Stimulated activated effector memory CD8-positive, alpha-beta T cell treated with anti-CD3 and anti-CD28 coated beads, Interleukin-12 subunit alpha, Interleukin-12 subunit beta, amount 100 ng/mL, for 72 hours (primary cell): ENCODE data around the gene GGTLC1.

Experiments
- ATAC-seq: fragments of 150-1000 bp; cut with Tn5 transposase; 2 replicates; pipeline ENCODE4 v1.10.0; 2021
- DNase-seq, 2 donors: peaks; one replicate each; pipeline ENCODE4 v3.0.0; 2021 to 2022; ENCODE audit warnings: low spot score in 2 of 2
- H3K27ac Mint-ChIP-seq: one replicate; pipeline ENCODE4 v1.8.0; 2022; ENCODE audit warnings: mild to moderate bottlenecking, mixed read lengths
- H3K36me3 Mint-ChIP-seq: one replicate; pipeline ENCODE4 v1.8.0; 2022; ENCODE audit warnings: mild to moderate bottlenecking, mixed read lengths
- H3K4me1 Mint-ChIP-seq: one replicate; pipeline ENCODE4 v1.8.0; 2022; ENCODE audit warnings: mixed read lengths
- H3K4me3 Mint-ChIP-seq: one replicate; pipeline ENCODE4 v1.8.0; 2022; ENCODE audit warnings: mild to moderate bottlenecking, mixed read lengths
- H3K9me3 Mint-ChIP-seq: one replicate; pipeline ENCODE4 v1.8.0; 2022; ENCODE audit warnings: mixed read lengths

The GGTLC1 gene

DNA sequence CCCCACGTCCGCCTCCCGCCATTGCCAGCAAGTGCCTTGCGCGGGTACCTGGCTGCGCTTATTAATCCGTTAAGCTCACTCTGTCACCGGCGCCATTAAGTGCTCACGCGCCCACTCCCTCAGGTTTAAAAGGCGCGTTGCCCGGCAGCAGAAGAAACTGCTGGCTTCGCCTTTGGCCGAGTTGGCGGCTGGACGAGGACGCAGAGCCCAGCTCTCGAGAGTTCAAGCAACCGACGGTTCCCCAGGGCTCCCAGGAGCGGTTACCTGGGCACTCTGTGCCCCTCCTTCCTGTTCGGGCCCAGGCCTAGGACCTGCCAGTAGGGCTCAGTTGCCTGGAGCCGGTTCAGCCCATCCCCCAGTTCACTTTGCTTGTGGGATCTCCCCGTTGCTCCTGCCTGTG, at the start of gene GGTLC1:
Gene GGTLC1 (minus strand): TSS at position 219 of the 400 bp plus-strand sequence. CDS start 2,168 bp downstream, outside the sequence.
- Mint-ChIP-seq H3K4me3 (no peak within 1 kb of the TSS), H3K4me1 (no peaks in the 10 kb centered on the region)

DNA sequence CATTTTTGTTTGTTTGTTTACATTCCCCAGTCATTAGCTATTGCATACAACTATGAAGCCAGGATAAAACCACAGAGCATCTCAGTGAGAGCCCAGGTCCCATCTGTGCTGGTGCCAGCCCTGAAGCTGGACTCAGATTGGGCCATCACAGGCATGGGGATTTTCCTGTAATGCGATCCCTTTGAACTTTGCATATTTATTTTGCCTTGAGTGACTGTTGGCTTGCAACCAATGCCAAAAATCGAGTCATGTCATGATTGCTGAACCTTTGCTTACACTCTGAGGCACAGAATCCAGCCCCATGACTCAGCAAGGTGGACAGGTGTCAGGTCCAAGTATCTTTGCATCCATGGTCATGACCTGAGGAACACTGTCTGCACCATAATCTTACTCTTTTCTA, 46.2 kb upstream of the GGTLC1 start:
- no peak for ATAC-seq
- Mint-ChIP-seq H3K36me3 (no peaks in the 10 kb centered on the region), H3K4me1 (peaks cover 21% of the 10 kb centered on the region), H3K4me3 (no peak overlapping the region), H3K9me3 (no peaks in the 10 kb centered on the region), H3K27ac (no peak overlapping the region)
- no peak for DNase-seq

More for the DNA sequence above, at the start of gene GGTLC1:
- Mint-ChIP-seq H3K36me3 (no peaks in the 10 kb centered on the region), H3K9me3 (no peaks in the 10 kb centered on the region), H3K27ac (no peak within 1 kb of the TSS)
- no peak for ATAC-seq
- no peak for DNase-seq

DNA sequence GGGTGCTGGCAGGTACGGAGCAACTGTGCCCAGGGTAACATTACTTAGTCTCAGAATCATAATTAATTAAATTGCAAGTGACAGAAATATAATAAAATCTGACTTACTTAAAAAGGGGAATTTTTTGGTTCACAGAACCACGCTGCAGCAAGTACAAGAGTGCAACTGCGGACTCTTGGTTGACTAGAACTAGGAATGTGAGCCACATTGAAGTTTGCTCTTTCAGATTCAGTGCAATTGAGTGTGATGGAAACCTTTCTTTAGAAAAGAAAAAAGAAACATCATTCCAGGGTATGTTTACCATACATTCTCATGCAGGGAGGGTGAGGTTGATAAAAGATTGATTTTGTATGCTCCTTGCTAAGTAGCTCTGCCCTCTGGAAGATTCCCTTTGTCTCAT, 45.0 kb upstream of the GGTLC1 start:
- H3K4me3 Mint-ChIP-seq: no peak overlapping the region
- no peak overlapping the region for H3K27ac Mint-ChIP-seq
- ATAC-seq (no peak), DNase-seq (no peak)
- H3K36me3 Mint-ChIP-seq: no peaks in the 10 kb centered on the region
- no peaks in the 10 kb centered on the region for H3K9me3 Mint-ChIP-seq
- H3K4me1 Mint-ChIP-seq: peaks cover 17% of the 10 kb centered on the region

DNA sequence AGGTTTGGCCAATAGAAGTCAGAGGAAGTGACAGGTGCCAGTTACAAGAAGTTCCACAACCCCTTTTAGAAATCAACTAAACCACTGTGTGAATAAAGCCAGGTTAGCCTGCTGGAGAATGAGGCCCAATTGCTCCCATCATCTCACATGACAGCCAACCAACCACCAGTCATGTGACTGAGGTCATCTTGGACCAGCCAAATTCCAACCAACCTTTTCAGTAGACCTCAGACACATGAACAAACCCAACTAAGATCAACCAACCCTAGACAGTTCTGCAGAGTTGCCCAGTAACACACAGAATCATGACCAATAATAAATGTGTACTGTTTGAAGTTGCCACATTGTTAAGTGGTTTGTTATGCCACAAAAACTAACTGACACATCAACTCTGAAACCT, 44.6 kb upstream of the GGTLC1 start:
- Mint-ChIP-seq H3K4me1 (peaks cover 17% of the 10 kb centered on the region), H3K36me3 (no peaks in the 10 kb centered on the region), H3K27ac (peak overlapping the region; percentile 17), H3K9me3 (no peaks in the 10 kb centered on the region), H3K4me3 (peak overlapping the region; percentile 7)
- DNase-seq: peak in 1 of 2 donors; percentile 52
- ATAC-seq: peak; percentile 96

DNA sequence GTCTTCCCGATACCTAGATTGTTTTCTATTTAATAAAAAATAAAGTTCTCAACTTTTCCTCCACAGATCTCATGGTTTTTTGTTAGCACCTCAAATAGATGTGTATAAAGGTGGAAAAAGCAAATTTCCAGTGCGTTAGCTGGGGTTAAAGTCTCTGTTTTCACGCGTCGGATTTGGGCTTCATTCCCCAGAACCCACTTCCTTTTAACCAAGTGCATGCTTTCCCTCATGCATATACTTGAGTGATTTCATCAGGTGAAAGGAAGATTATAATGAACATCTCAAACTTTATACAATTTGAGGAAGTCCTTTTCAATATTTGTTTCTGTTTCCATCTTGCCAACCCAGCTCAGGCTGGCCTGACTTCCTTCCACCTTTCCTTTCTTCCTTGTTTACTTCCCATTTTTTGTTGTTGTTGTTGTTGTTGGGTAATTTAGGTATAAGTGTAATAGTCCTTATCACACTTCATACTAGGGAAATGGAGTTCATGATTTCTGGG, 43.9 kb upstream of the GGTLC1 start:
- Mint-ChIP-seq H3K27ac (peak overlapping the region; percentile 17), H3K4me3 (peak overlapping the region; percentile 7), H3K36me3 (no peaks in the 10 kb centered on the region), H3K9me3 (no peaks in the 10 kb centered on the region), H3K4me1 (peaks cover 23% of the 10 kb centered on the region)
- DNase-seq (no peak), ATAC-seq (no peak)

DNA sequence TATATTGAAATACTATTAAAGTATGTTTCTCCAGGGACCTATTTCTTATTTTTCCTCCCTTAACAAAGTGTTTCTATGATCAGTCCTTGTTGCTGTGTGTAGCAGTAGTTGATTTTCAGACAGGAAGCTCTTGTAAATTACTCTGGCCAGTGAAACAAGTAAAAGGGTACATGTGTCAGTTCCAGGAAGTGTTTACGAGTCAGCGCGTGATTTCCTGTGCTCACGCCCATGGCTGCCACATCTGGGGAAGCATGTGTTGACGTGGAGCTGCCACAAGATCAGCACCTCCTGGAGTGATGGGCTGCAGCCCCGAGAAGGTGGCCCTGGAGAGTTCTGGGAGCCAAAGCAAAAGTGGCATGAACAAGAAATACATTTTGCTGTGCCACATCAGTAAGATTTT, 38.6 kb upstream of the GGTLC1 start:
- H3K9me3 Mint-ChIP-seq: no peaks in the 10 kb centered on the region
- peak overlapping the region; percentile 33 for H3K4me3 Mint-ChIP-seq
- no peaks in the 10 kb centered on the region for H3K36me3 Mint-ChIP-seq
- peaks cover 23% of the 10 kb centered on the region for H3K4me1 Mint-ChIP-seq
- peak; percentile 99 for ATAC-seq
- peak; percentile 38 to 78 for DNase-seq
- H3K27ac Mint-ChIP-seq: peak overlapping the region; percentile 90

DNA sequence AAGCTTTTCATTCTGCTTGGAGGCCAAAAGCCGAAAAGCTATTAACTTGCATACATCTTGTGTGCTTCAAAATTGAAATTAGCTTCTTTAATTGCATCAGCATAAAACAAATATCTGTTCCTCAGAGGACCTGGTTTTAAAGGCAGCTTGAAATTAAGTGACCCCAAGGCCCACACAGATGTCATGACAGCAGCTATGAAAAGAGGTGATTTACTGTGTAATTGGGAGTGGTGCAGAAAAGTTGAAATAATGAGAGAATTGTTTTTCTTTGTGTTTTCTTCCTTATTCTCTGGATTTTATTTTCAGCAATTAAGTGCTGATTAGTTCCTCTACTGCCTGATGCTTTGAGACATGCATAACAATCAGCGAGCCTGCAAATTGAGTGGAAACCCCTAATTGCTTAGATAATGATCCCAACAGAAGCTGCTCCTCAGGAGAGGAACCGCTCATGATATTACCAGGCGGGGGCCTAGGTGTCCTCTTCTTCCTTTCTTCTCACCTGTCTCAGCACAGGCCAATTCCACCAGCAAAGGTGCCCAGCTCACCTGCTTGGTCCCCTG, 34.1 kb upstream of the GGTLC1 start:
- Mint-ChIP-seq H3K9me3 (no peaks in the 10 kb centered on the region), H3K36me3 (no peaks in the 10 kb centered on the region), H3K4me3 (no peak overlapping the region), H3K27ac (no peak overlapping the region), H3K4me1 (peaks cover 27% of the 10 kb centered on the region)
- no peak for ATAC-seq
- no peak for DNase-seq

DNA sequence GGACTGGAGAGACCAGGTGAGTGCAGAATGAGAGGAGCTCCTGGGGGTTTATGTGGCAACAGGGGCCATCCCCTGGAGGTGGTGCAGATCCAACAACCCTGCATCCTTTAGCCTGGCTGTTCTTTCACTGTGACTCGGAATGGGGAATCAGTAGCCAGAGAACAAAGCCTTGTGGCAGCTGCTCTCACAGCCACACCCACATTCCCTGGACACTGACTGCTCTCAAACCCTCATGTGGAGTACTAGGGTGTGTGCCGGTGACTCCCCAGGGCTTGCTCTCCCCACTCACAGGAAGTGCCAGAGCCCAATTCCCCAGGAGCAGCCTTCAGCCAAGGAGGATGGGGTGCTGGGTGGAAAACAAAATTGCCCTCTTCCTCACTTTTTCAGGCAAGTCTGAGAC, 30.2 kb upstream of the GGTLC1 start:
- ATAC-seq: no peak
- Mint-ChIP-seq H3K4me3 (no peak overlapping the region), H3K4me1 (peaks cover 16% of the 10 kb centered on the region), H3K36me3 (no peaks in the 10 kb centered on the region), H3K9me3 (no peaks in the 10 kb centered on the region), H3K27ac (no peak overlapping the region)
- no peak for DNase-seq

DNA sequence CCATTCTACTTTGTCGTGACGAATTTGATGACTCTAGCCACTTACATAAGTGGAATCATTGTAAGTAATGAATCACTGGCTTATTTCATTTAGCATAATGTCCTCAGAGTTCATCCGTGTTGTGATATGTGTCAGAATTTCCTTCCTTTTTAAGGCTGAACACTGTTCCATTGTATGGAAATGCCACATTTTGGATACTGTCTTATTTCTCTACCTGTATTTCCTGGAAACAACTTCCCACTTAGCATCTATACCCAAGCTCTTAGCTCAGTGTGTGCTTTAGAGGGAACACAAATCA, 28.8 kb upstream of the GGTLC1 start:
- DNase-seq: no peak
- Mint-ChIP-seq H3K4me3 (no peak overlapping the region), H3K4me1 (peaks cover 24% of the 10 kb centered on the region), H3K9me3 (no peaks in the 10 kb centered on the region), H3K27ac (no peak overlapping the region), H3K36me3 (no peaks in the 10 kb centered on the region)
- peak; percentile 76 for ATAC-seq

DNA sequence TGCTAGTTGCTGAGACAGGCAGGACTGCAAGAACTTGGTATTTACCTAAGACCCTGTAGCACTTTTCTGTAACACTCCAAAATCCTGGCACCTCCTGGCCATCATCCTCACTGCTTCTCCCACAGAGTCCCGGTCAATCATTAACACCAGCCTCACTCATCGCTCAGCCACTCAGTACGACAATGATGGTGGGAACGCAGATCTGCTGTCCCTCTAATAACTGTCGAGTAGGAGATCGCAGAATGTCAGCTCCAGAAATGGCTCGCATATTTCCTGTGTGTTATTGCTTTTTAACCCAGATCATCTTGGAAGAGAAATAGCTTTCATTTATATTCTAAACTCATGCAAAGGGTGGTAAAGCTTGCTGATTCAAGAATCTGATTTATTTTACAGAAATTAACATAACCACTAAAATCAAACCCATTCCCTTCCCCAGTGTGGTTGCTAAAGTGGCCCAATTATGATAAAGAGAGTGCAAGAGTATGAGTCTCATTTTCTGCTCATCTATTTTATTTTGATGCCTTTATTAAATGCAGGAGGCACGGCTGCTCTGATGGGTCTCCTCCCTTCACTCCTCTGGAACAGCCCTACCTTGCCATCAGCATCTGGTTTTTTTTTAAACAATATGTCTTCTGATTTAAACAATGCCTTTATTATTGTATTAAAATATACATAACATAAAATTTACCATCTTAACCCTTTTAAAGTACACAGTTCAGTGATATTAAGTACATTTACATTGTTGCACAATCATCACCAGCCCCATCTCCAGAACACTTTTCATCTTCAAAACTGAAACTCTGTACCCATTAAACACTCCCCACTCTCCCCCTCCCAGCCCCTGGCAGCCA, 28.3 kb upstream of the GGTLC1 start:
- peaks cover 24% of the 10 kb centered on the region for H3K4me1 Mint-ChIP-seq
- no peak for ATAC-seq

DNA sequence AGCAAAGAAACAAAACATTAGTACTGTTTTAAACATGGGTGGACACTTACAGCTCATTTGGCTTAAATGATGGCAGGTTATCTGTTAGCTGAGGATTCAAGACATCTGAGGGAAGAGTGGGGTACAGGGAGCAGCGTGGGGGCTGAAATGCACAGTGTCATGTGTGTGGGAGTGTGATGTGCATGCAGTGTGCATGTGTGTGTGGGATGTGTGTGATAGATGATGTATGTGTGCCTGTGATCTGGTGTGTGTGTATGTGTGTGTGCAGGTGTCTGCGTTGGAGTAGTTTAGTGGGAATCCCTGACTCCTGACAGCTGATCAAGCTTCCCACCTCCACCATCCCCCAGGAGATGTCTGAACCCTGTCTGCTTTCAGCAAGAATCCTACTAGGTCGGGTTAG, 25.4 kb upstream of the GGTLC1 start:
- Mint-ChIP-seq H3K9me3 (no peaks in the 10 kb centered on the region), H3K36me3 (no peaks in the 10 kb centered on the region), H3K4me3 (no peak overlapping the region), H3K27ac (no peak overlapping the region), H3K4me1 (peaks cover 24% of the 10 kb centered on the region)
- ATAC-seq (no peak), DNase-seq (no peak)

More for the DNA sequence above, 28.3 kb upstream of the GGTLC1 start:
- Mint-ChIP-seq H3K4me3 (no peak overlapping the region), H3K36me3 (no peaks in the 10 kb centered on the region), H3K9me3 (no peaks in the 10 kb centered on the region), H3K27ac (no peak overlapping the region)
- DNase-seq: no peak

DNA sequence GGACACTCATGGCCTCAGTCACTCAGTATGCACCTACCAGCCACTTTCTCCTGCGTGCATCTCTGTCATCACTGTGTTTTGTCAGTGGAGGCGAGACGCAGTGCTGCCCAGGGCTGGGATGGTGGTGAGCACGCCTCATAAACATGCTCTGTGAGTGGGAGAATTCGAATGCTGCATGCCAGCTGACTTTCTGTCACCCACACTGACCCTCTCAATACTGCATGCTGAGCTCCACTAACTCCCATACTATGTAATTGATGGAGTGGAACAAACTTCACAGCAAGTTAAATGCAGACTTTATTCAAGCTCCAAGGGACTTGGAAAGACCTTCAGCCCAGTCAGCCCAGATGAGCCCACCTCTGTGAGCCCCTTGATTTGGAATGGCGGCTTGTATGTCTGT, 22.7 kb upstream of the GGTLC1 start:
- Mint-ChIP-seq H3K4me3 (no peak overlapping the region), H3K4me1 (peaks cover 8% of the 10 kb centered on the region), H3K9me3 (no peaks in the 10 kb centered on the region), H3K36me3 (no peaks in the 10 kb centered on the region), H3K27ac (peak overlapping the region; percentile 64)
- no peak for ATAC-seq
- no peak for DNase-seq

DNA sequence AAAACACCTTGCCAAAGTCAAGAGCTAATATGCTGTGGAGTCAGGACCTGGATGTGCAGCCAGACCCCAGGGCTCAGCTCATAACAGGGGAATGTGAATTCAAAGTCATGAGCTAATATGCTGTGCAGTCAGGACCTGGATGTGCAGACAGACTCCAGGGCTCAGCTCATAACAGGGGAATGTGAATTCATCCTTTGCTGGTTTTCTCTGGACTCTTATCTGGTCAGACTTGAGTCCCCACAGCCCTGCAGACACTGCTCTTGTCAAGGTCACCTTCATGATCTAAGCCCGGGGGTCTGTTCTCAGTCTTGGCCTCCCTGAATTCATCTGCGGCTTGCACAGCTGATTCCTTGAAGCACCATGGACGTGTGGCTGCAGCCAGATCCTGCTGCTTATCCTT, 19.2 kb upstream of the GGTLC1 start:
- H3K27ac Mint-ChIP-seq: no peak overlapping the region
- no peak overlapping the region for H3K4me3 Mint-ChIP-seq
- no peak for ATAC-seq
- no peaks in the 10 kb centered on the region for H3K36me3 Mint-ChIP-seq
- peaks cover 4% of the 10 kb centered on the region for H3K4me1 Mint-ChIP-seq
- no peak for DNase-seq
- no peaks in the 10 kb centered on the region for H3K9me3 Mint-ChIP-seq

DNA sequence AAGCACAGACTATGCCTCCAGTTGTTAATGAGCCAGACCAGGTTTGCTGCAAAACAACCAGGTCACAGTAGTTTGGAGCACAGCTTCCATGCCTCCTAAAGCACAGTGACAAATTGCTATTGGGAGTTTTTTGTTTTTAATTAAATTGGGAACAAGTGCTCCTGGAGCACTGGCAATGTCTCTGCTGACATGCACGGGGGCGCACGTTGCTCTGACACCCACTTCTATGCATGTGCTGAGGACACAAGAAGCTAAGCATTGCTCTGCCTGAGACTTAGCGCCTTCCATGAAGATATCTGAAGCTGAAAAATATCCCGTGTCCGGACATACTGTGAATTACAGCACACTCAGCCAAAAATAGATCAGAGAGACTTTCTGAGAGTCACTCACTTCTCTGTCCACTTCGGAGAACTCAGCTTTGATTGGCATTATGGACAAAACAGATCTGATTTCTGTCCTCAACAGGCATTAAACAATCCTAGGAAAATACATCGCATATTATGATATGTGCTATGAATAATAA, 18.6 kb upstream of the GGTLC1 start:
- Mint-ChIP-seq H3K9me3 (no peaks in the 10 kb centered on the region), H3K4me3 (no peak overlapping the region), H3K36me3 (no peaks in the 10 kb centered on the region), H3K4me1 (peaks cover 6% of the 10 kb centered on the region), H3K27ac (no peak overlapping the region)
- DNase-seq (no peak), ATAC-seq (no peak)

DNA sequence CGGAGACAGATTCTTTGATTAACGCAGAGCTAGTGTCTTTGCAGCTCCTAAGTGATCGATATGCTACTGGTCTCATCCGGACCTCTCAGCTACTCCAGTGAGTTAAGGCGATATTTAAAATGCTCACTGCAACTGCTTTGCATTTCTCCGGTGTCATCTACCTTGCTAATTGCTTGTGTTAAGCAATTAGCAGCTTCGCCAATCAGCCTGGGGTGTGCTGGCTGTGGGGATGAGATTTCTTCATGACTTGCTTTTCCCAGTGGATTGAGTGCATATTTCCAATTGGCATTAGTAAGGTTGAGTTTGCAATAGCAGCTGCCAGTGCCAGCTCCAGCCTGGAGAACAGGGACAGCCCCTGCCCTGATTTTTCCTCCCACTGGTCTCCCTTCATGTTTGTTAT, 18.0 kb upstream of the GGTLC1 start:
- ATAC-seq (no peak), DNase-seq (no peak)
- Mint-ChIP-seq H3K9me3 (no peaks in the 10 kb centered on the region), H3K4me1 (peaks cover 6% of the 10 kb centered on the region), H3K36me3 (no peaks in the 10 kb centered on the region), H3K4me3 (no peak overlapping the region), H3K27ac (no peak overlapping the region)

DNA sequence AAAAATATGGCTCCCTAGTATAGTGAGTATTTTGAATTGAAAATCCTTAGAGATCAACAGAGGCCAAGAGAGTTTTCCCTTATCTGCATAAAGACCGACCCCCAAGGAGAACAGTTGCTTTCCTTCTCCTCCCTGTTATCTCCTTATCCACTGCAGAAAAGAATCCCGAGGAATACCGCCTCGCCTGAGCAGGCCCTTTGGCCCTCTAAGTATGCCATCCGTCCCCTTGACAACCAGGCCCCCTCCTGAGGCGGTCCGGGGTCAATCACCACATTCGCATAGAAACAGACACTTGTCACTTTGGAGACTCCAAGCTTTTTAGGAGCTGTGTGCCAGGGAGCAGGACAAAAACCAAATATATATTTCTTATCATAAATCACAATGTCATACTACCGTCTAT, 15.9 kb upstream of the GGTLC1 start:
- DNase-seq: no peak
- peaks cover 6% of the 10 kb centered on the region for H3K4me1 Mint-ChIP-seq
- peak overlapping the region; percentile 58 for H3K27ac Mint-ChIP-seq
- H3K4me3 Mint-ChIP-seq: no peak overlapping the region
- no peak for ATAC-seq
- H3K9me3 Mint-ChIP-seq: no peaks in the 10 kb centered on the region
- H3K36me3 Mint-ChIP-seq: no peaks in the 10 kb centered on the region
